Measurements from ENCODE around the gene LCE2C.
A peak's percentile ranks its signal among the peaks of the same experiment; 100 is the strongest.
"Not testable (repeated sequence)": the region's sequence is repeated elsewhere in the genome, so short reads cannot be mapped to it uniquely, and the experiment has no call there.

Gene LCE2C

GRCh38 chr1:152681616-152682015 lies 6.5 kb downstream of the LCE2C start:
- Histone ChIP-seq H3K4ac (ENCODE audit: low read depth, low read length) (no peak overlapping the region), H4K8ac (ENCODE audit: low read depth, low read length) (no peak overlapping the region), H3K27ac (ENCODE audit: low read depth, low read length) (no peak overlapping the region), H3K36me3 (ENCODE audit: control insufficient read depth in 1 of 2, insufficient read depth in 2 of 2, low read length in 2 of 2) (no peaks in the 10 kb centered on the region), H3K79me2 (ENCODE audit: control insufficient read depth, insufficient read depth, low read length, poor library complexity) (no peaks in the 10 kb centered on the region), H2AK5ac (ENCODE audit: low read length) (no peak overlapping the region), H2BK5ac (ENCODE audit: low read depth, low read length, poor library complexity) (no peak overlapping the region), H3K18ac (ENCODE audit: low read length) (no peak overlapping the region), H3K4me3 (ENCODE audit: low read depth, low read length) (no peak overlapping the region), H4K12ac (ENCODE audit: low read depth, low read length) (no peak overlapping the region), H3K4me2 (ENCODE audit: low read length) (no peak overlapping the region), H3K9me3 (ENCODE audit: insufficient read depth, low read depth, low read length) (peaks cover 17% of the 10 kb centered on the region), H2BK12ac (ENCODE audit: low read length) (no peak overlapping the region), H3K14ac (ENCODE audit: low read length) (no peak overlapping the region), H2AFZ (ENCODE audit: insufficient read depth, low read length, poor library complexity) (no peak overlapping the region), H3K23ac (ENCODE audit: low read length) (no peak overlapping the region), H3K4me1 (ENCODE audit: control insufficient read depth in 1 of 2, insufficient read depth in 2 of 2, low read length in 2 of 2) (no peaks in the 10 kb centered on the region), H3K27me3 (ENCODE audit: insufficient read depth, low read length) (no peaks in the 10 kb centered on the region), H2BK120ac (ENCODE audit: insufficient read depth, low read length, poor library complexity) (no peak overlapping the region), H4K91ac (ENCODE audit: low read depth, low read length) (no peak overlapping the region), H3K9ac (ENCODE audit: low read length) (no peak overlapping the region), H3K79me1 (ENCODE audit: low read length) (no peaks in the 10 kb centered on the region)
- no CpG with 5 or more reads among the region's 2 CpGs for WGBS (ENCODE audit: extremely low coverage, insufficient coverage, insufficient read length)
- no peak for DNase-seq

- H2AK5ac ChIP-seq (ENCODE audit: low read length) = no peak overlapping the region
- no peaks in the 10 kb centered on the region for H3K79me2 ChIP-seq (ENCODE audit: control insufficient read depth, insufficient read depth, low read length, poor library complexity)
- H3K4me3 ChIP-seq (ENCODE audit: low read depth, low read length) = no peak overlapping the region
- H4K8ac ChIP-seq (ENCODE audit: low read depth, low read length) = no peak overlapping the region
- peaks cover 8% of the 10 kb centered on the region for H3K9me3 ChIP-seq (ENCODE audit: insufficient read depth, low read depth, low read length)
- no peak overlapping the region for H3K18ac ChIP-seq (ENCODE audit: low read length)
- H3K27me3 ChIP-seq (ENCODE audit: insufficient read depth, low read length) = no peaks in the 10 kb centered on the region
- DNase-seq = peak in 1 of 2 donors; percentile 66
- H3K4me1 ChIP-seq (ENCODE audit: control insufficient read depth in 1 of 2, insufficient read depth in 2 of 2, low read length in 2 of 2) = no peaks in the 10 kb centered on the region
- no peak overlapping the region for H2AFZ ChIP-seq (ENCODE audit: insufficient read depth, low read length, poor library complexity)
- H3K4me2 ChIP-seq (ENCODE audit: low read length) = no peak overlapping the region
- H2BK120ac ChIP-seq (ENCODE audit: insufficient read depth, low read length, poor library complexity) = no peak overlapping the region
- H2BK5ac ChIP-seq (ENCODE audit: low read depth, low read length, poor library complexity) = no peak overlapping the region
- H2BK12ac ChIP-seq (ENCODE audit: low read length) = no peak overlapping the region
- H4K12ac ChIP-seq (ENCODE audit: low read depth, low read length) = no peak overlapping the region
- H3K36me3 ChIP-seq (ENCODE audit: control insufficient read depth in 1 of 2, insufficient read depth in 2 of 2, low read length in 2 of 2) = no peaks in the 10 kb centered on the region
- H4K91ac ChIP-seq (ENCODE audit: low read depth, low read length) = no peak overlapping the region
- no peak overlapping the region for H3K4ac ChIP-seq (ENCODE audit: low read depth, low read length)
- H3K14ac ChIP-seq (ENCODE audit: low read length) = no peak overlapping the region
- H3K9ac ChIP-seq (ENCODE audit: low read length) = no peak overlapping the region
- H3K79me1 ChIP-seq (ENCODE audit: low read length) = no peaks in the 10 kb centered on the region
- no peak overlapping the region for H3K23ac ChIP-seq (ENCODE audit: low read length)
- H3K27ac ChIP-seq (ENCODE audit: low read depth, low read length) = no peak overlapping the region
Measured at GRCh38 chr1:152683846-152684245, 8.8 kb downstream of the LCE2C start.

GRCh38 chr1:152685823-152686222 lies 10.7 kb downstream of the LCE2C start, which contains the start of gene LCE2B:
LCE2B (plus strand) TSS chr1:152686123; CDS start chr1:152686844, 721 bp downstream.
- not testable (repeated sequence) for H3K36me3 ChIP-seq (ENCODE audit: control insufficient read depth in 1 of 2, insufficient read depth in 2 of 2, low read length in 2 of 2); H3K4me2 ChIP-seq (ENCODE audit: low read length); H2BK5ac ChIP-seq (ENCODE audit: low read depth, low read length, poor library complexity); H2AFZ ChIP-seq (ENCODE audit: insufficient read depth, low read length, poor library complexity); H3K18ac ChIP-seq (ENCODE audit: low read length); H3K4ac ChIP-seq (ENCODE audit: low read depth, low read length); H3K27me3 ChIP-seq (ENCODE audit: insufficient read depth, low read length); H2AK5ac ChIP-seq (ENCODE audit: low read length); H2BK120ac ChIP-seq (ENCODE audit: insufficient read depth, low read length, poor library complexity); H3K79me2 ChIP-seq (ENCODE audit: control insufficient read depth, insufficient read depth, low read length, poor library complexity); H3K4me3 ChIP-seq (ENCODE audit: low read depth, low read length); H3K79me1 ChIP-seq (ENCODE audit: low read length); H3K27ac ChIP-seq (ENCODE audit: low read depth, low read length); H4K91ac ChIP-seq (ENCODE audit: low read depth, low read length); H3K14ac ChIP-seq (ENCODE audit: low read length); H3K9ac ChIP-seq (ENCODE audit: low read length); H2BK12ac ChIP-seq (ENCODE audit: low read length); H3K23ac ChIP-seq (ENCODE audit: low read length); H4K8ac ChIP-seq (ENCODE audit: low read depth, low read length); H3K4me1 ChIP-seq (ENCODE audit: control insufficient read depth in 1 of 2, insufficient read depth in 2 of 2, low read length in 2 of 2); H3K9me3 ChIP-seq (ENCODE audit: insufficient read depth, low read depth, low read length); H4K12ac ChIP-seq (ENCODE audit: low read depth, low read length)
- DNase-seq = peak in 1 of 2 donors; percentile 30
- no CpG with 5 or more reads among the region's 4 CpGs for whole genome bisulfite sequencing (ENCODE audit: extremely low coverage, insufficient coverage, insufficient read length)

GRCh38 chr1:152697701-152698600 lies 22.9 kb downstream of the LCE2C start, which contains the start of gene LCE2A:
LCE2A (plus strand) TSS chr1:152698345; CDS start chr1:152698902, 557 bp downstream.
- Histone ChIP-seq H2BK120ac (ENCODE audit: insufficient read depth, low read length, poor library complexity) (no peak within 1 kb of the TSS), H3K4me3 (ENCODE audit: low read depth, low read length) (no peak within 1 kb of the TSS), H3K4ac (ENCODE audit: low read depth, low read length) (no peak within 1 kb of the TSS), H3K14ac (ENCODE audit: low read length) (no peak within 1 kb of the TSS), H4K8ac (ENCODE audit: low read depth, low read length) (no peak within 1 kb of the TSS), H2BK12ac (ENCODE audit: low read length) (no peak within 1 kb of the TSS), H3K27ac (ENCODE audit: low read depth, low read length) (no peak within 1 kb of the TSS), H3K18ac (ENCODE audit: low read length) (no peak within 1 kb of the TSS), H2AFZ (ENCODE audit: insufficient read depth, low read length, poor library complexity) (no peak within 1 kb of the TSS), H3K4me2 (ENCODE audit: low read length) (no peak within 1 kb of the TSS), H4K91ac (ENCODE audit: low read depth, low read length) (no peak within 1 kb of the TSS), H4K12ac (ENCODE audit: low read depth, low read length) (no peak within 1 kb of the TSS), H3K23ac (ENCODE audit: low read length) (no peak within 1 kb of the TSS), H3K79me1 (ENCODE audit: low read length) (no peaks in the 10 kb centered on the region), H3K4me1 (ENCODE audit: control insufficient read depth in 1 of 2, insufficient read depth in 2 of 2, low read length in 2 of 2) (no peaks in the 10 kb centered on the region), H3K9ac (ENCODE audit: low read length) (no peak within 1 kb of the TSS), H3K27me3 (ENCODE audit: insufficient read depth, low read length) (no peaks in the 10 kb centered on the region), H3K9me3 (ENCODE audit: insufficient read depth, low read depth, low read length) (peaks cover 20% of the 10 kb centered on the region), H2AK5ac (ENCODE audit: low read length) (no peak within 1 kb of the TSS), H2BK5ac (ENCODE audit: low read depth, low read length, poor library complexity) (no peak within 1 kb of the TSS), H3K79me2 (ENCODE audit: control insufficient read depth, insufficient read depth, low read length, poor library complexity) (no peaks in the 10 kb centered on the region), H3K36me3 (ENCODE audit: control insufficient read depth in 1 of 2, insufficient read depth in 2 of 2, low read length in 2 of 2) (no peaks in the 10 kb centered on the region)
- DNase-seq = peak; percentile 24 to 46
- WGBS (ENCODE audit: extremely low coverage, insufficient coverage, insufficient read length) = no CpG with 5 or more reads among the region's 4 CpGs
